HUES64 (cell line): ENCODE data around the gene KRTAP4-2.
"Not testable (repeated sequence)": the region's sequence is repeated elsewhere in the genome, so short reads cannot be mapped to it uniquely, and the experiment has no call there.

ENCODE experiments used
- H3K27ac ChIP-seq: 2 replicates; pipeline ENCODE4 v1.7.0; 2013; ENCODE audit warnings: low read depth, low read length, inconsistent platforms
- H3K27me3 ChIP-seq: 2 replicates; pipeline ENCODE4 v1.6.1; 2013; ENCODE audit warnings: mild to moderate bottlenecking, low read length; ENCODE audit not compliant: insufficient read depth
- H3K36me3 ChIP-seq: 2 replicates; pipeline ENCODE4 v1.6.1; 2013; ENCODE audit warnings: mild to moderate bottlenecking, low read length; ENCODE audit not compliant: insufficient read depth
- H3K4me1 ChIP-seq: 2 replicates; pipeline ENCODE4 v1.6.1; 2013; ENCODE audit warnings: mild to moderate bottlenecking, low read length, moderate library complexity; ENCODE audit not compliant: insufficient read depth
- H3K4me3 ChIP-seq: 2 replicates; pipeline ENCODE4 v1.5.1; 2013; ENCODE audit warnings: mild to moderate bottlenecking, low read length, moderate library complexity
- H3K9ac ChIP-seq: 2 replicates; pipeline ENCODE4 v1.6.1; 2013; ENCODE audit warnings: mild to moderate bottlenecking, low read depth, low read length
- H3K9me3 ChIP-seq: 2 replicates; pipeline ENCODE4 v1.6.1; 2013; ENCODE audit warnings: low read depth, low read length; ENCODE audit not compliant: insufficient read depth
- WGBS: fragments of 150-250, 120-280 bp; methylation state at CpG from one replicate; pipeline ENCODE4 v1.1.7; 2013; ENCODE audit warnings: missing lambda C conversion rate; 5-methylcytosine and 5-hydroxymethylcytosine counted together

The KRTAP4-2 gene

GRCh38 chr17:41160190-41160589, 17.8 kb downstream of the KRTAP4-2 start:
- H3K27ac ChIP-seq, H3K9me3 ChIP-seq, H3K9ac ChIP-seq, H3K36me3 ChIP-seq, H3K4me3 ChIP-seq, H3K4me1 ChIP-seq, H3K27me3 ChIP-seq: not testable (repeated sequence)
- 93% methylated on average over 3 of the region's 3 CpGs for WGBS

GRCh38 chr17:41153856-41154255, 24.2 kb downstream of the KRTAP4-2 start:
- Histone ChIP-seq H3K36me3 (no peaks in the 10 kb centered on the region), H3K9me3 (no peaks in the 10 kb centered on the region), H3K4me1 (no peaks in the 10 kb centered on the region), H3K27ac (no peak overlapping the region), H3K4me3 (no peak overlapping the region), H3K27me3 (no peaks in the 10 kb centered on the region), H3K9ac (no peak overlapping the region)
- WGBS = 96% methylated on average over 2 of the region's 2 CpGs

- Histone ChIP-seq H3K4me3 (no peak overlapping the region), H3K27ac (no peak overlapping the region), H3K4me1 (no peaks in the 10 kb centered on the region), H3K9me3 (no peaks in the 10 kb centered on the region), H3K27me3 (no peaks in the 10 kb centered on the region), H3K36me3 (no peaks in the 10 kb centered on the region), H3K9ac (no peak overlapping the region)
- WGBS = 90% methylated on average over 1 of the region's 2 CpGs
These were observed 26.5 kb downstream of the KRTAP4-2 start for GRCh38 chr17:41151525-41151924.

GRCh38 chr17:41150026-41150425, 28.0 kb downstream of the KRTAP4-2 start:
- 88% methylated on average over 4 of the region's 4 CpGs for WGBS

GRCh38 chr17:41149652-41149985, 28.4 kb downstream of the KRTAP4-2 start, which contains the start of gene KRTAP4-5:
KRTAP4-5 (minus strand) TSS chr17:41149825; CDS start chr17:41149767, 58 bp downstream.
- Histone ChIP-seq H3K27ac (no peak within 1 kb of the TSS), H3K9me3 (no peaks in the 10 kb centered on the region)
- WGBS = 54% methylated on average over 2 of the region's 2 CpGs

More at GRCh38 chr17:41150026-41150425, 28.0 kb downstream of the KRTAP4-2 start:
- H3K36me3 ChIP-seq = no peaks in the 10 kb centered on the region
- H3K9ac ChIP-seq = no peak overlapping the region
- no peak overlapping the region for H3K4me3 ChIP-seq
- H3K27me3 ChIP-seq = no peaks in the 10 kb centered on the region
- no peaks in the 10 kb centered on the region for H3K4me1 ChIP-seq
- no peaks in the 10 kb centered on the region for H3K9me3 ChIP-seq
- no peak overlapping the region for H3K27ac ChIP-seq

GRCh38 chr17:41148971-41149651, 28.9 kb downstream of the KRTAP4-2 start:
- not testable (repeated sequence) for H3K36me3 ChIP-seq, H3K4me3 ChIP-seq, H3K27me3 ChIP-seq, H3K9ac ChIP-seq, H3K27ac ChIP-seq, H3K9me3 ChIP-seq, H3K4me1 ChIP-seq
- 88% methylated on average over 10 of the region's 10 CpGs for WGBS

More at GRCh38 chr17:41149652-41149985, 28.4 kb downstream of the KRTAP4-2 start, which contains the start of gene KRTAP4-5:
- Histone ChIP-seq H3K4me1 (no peaks in the 10 kb centered on the region), H3K36me3 (no peaks in the 10 kb centered on the region), H3K4me3 (no peak within 1 kb of the TSS), H3K27me3 (no peaks in the 10 kb centered on the region), H3K9ac (no peak within 1 kb of the TSS)

- Histone ChIP-seq H3K4me3 (no peak overlapping the region), H3K36me3 (no peaks in the 10 kb centered on the region), H3K9me3 (peaks cover 11% of the 10 kb centered on the region), H3K27ac (no peak overlapping the region), H3K9ac (no peak overlapping the region), H3K27me3 (no peaks in the 10 kb centered on the region), H3K4me1 (no peaks in the 10 kb centered on the region)
- 91% methylated on average over 2 of the region's 2 CpGs for WGBS
These were observed 30.4 kb downstream of the KRTAP4-2 start for GRCh38 chr17:41147531-41148204.

- 60% methylated on average over 1 of the region's 2 CpGs for WGBS
- H3K27ac ChIP-seq = no peak overlapping the region
These were observed 32.8 kb downstream of the KRTAP4-2 start for GRCh38 chr17:41145261-41145660.

GRCh38 chr17:41144846-41145245, 33.2 kb downstream of the KRTAP4-2 start:
- 87% methylated on average over 1 of the region's 1 CpG for WGBS
- H3K27me3 ChIP-seq = no peaks in the 10 kb centered on the region

More at GRCh38 chr17:41145261-41145660, 32.8 kb downstream of the KRTAP4-2 start:
- no peak overlapping the region for H3K4me3 ChIP-seq
- no peaks in the 10 kb centered on the region for H3K36me3 ChIP-seq
- no peaks in the 10 kb centered on the region for H3K4me1 ChIP-seq
- no peak overlapping the region for H3K9ac ChIP-seq
- H3K27me3 ChIP-seq = no peaks in the 10 kb centered on the region
- peaks cover 17% of the 10 kb centered on the region for H3K9me3 ChIP-seq

GRCh38 chr17:41141361-41141760, 36.7 kb downstream of the KRTAP4-2 start:
- Histone ChIP-seq H3K9me3 (peaks cover 22% of the 10 kb centered on the region), H3K4me1 (no peaks in the 10 kb centered on the region), H3K9ac (no peak overlapping the region), H3K36me3 (no peaks in the 10 kb centered on the region), H3K4me3 (no peak overlapping the region), H3K27me3 (no peaks in the 10 kb centered on the region), H3K27ac (no peak overlapping the region)

More at GRCh38 chr17:41144846-41145245, 33.2 kb downstream of the KRTAP4-2 start:
- Histone ChIP-seq H3K4me1 (no peaks in the 10 kb centered on the region), H3K4me3 (no peak overlapping the region), H3K27ac (no peak overlapping the region), H3K36me3 (no peaks in the 10 kb centered on the region), H3K9me3 (peaks cover 18% of the 10 kb centered on the region), H3K9ac (no peak overlapping the region)

GRCh38 chr17:41140360-41141131, 37.5 kb downstream of the KRTAP4-2 start, which contains the start of gene KRTAP4-6:
KRTAP4-6 (minus strand) TSS chr17:41140544; CDS start chr17:41140487, 57 bp downstream.
- no peaks in the 10 kb centered on the region for H3K27me3 ChIP-seq
- H3K4me1 ChIP-seq = no peaks in the 10 kb centered on the region
- no peak within 1 kb of the TSS for H3K9ac ChIP-seq
- H3K27ac ChIP-seq = no peak within 1 kb of the TSS
- 92% methylated on average over 6 of the region's 6 CpGs for WGBS
- H3K4me3 ChIP-seq = no peak within 1 kb of the TSS
- H3K36me3 ChIP-seq = no peaks in the 10 kb centered on the region
- peaks cover 22% of the 10 kb centered on the region for H3K9me3 ChIP-seq
